Stimulated activated CD8-positive, alpha-beta memory T cell treated with anti-CD3 and anti-CD28 coated beads, Interleukin-12 subunit alpha, Interleukin-12 subunit beta, amount 100 ng/mL, for 1 hour (primary cell): ENCODE results near the gene POU6F2.
"Not testable (repeated sequence)": the region's sequence is repeated elsewhere in the genome, so short reads cannot be mapped to it uniquely, and the experiment has no call there.

Experiments
- DNase-seq: peaks from one replicate; pipeline ENCODE4 v3.0.0-alpha.2; 2020; ENCODE audit warnings: low read depth

POU6F2 gene, protein sequence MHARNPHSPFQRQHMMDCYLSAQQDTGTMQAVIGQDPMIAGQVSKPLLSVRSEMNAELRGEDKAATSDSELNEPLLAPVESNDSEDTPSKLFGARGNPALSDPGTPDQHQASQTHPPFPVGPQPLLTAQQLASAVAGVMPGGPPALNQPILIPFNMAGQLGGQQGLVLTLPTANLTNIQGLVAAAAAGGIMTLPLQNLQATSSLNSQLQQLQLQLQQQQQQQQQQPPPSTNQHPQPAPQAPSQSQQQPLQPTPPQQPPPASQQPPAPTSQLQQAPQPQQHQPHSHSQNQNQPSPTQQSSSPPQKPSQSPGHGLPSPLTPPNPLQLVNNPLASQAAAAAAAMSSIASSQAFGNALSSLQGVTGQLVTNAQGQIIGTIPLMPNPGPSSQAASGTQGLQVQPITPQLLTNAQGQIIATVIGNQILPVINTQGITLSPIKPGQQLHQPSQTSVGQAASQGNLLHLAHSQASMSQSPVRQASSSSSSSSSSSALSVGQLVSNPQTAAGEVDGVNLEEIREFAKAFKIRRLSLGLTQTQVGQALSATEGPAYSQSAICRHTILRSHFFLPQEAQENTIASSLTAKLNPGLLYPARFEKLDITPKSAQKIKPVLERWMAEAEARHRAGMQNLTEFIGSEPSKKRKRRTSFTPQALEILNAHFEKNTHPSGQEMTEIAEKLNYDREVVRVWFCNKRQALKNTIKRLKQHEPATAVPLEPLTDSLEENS

DNA sequence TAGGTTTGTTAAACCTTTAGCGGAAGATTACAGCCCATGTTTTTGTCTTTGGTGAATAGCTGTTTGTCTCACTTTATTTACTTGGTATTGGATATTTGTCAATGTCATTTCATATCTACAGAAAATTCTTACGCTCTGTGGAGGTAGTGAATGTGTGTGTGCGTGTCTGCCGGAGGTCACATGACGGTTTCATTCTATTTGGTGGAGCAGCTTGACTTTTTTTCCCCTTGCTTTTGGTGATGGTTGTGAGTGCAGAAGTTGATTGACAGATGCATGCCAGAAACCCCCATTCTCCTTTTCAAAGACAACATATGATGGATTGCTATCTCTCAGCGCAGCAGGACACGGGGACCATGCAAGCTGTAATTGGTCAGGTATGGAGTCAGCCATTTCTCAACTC, at the start of gene POU6F2:
POU6F2 (plus strand) TSS at position 225 of the 400 bp plus-strand sequence; CDS start at position 270, 45 bp downstream.
- DNase-seq = no peak

DNA sequence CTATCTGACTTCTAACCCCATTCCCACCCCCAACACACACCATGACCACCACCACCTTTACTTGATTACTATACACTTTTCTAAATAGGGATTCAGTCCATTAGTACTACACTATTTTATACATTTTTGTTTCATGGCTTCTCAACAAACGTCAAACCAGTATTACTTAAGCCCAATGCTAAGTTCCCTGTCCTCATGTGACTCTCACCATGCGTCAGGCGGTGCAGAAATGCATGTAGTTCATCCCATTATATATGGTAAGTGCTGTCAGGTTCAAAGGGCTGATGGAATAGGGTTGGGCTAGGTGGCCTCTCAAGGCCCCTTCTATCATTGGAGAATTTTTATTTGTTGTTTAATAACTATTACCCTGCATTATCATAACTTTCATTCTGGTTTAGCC, 49.2 kb upstream of the POU6F2 start:
- no peak for DNase-seq

DNA sequence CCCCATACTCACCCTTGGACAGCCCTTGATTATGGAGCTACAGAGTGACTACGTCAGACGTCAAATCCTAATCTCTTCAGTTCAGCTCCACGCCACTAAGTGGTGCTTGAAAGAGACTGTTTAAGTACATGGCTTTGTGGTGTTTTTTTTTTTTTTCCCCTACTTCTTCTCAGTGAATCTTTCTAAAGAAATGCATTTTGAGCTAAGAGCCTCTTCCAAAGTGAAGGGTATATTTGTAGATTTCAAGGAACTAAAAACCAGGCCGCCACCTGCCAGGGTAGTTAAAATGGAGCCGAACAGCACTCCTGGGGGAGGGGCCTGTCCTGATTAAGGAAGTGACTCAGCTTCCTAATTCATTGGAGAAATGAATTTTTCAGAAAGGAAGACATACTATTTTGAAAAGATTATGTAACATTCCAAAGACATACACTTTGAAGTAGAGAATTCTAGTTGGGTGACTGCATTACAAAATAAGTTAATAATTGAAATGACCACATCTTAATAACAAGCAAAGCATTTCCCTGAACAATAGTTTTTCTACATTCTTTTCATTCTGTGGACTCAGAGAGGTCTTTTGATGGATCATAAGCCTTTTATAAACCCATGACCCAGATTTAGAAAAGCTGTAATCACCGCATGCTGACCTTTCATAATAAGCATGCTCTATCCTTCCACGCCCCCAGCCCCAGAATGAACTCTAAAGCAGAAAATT, 48.1 kb upstream of the POU6F2 start:
- DNase-seq = no peak

DNA sequence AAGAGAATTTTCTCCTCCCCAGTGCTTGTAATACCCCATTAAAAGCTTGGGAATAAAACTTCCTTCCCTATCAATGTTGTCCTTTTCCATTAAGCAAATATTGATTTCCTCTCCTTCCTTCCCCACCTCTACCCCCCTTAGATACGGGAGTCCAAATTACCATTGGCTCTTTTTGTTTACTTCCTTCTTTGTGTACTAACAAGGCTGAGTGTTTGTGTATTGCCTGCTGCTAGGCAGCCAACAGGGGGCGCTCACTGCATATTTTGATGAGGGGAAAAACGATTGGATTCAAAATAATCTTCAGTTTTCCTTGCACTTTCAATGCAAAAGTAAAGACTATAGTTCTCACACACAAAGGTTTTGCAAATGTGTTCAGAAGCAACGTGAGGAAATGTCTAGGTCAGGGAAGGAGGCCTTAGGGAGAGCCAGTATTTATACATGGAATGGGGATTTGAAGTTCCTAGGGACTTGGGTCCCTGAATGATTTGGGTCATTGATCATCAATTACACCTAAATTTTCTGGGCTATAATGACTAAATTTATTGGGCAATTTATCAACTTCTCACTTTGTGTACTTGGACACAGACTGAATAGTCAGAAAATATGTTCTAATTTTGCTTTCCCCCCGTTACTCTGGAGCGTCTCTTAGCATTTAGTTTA, 45.1 kb upstream of the POU6F2 start:
- DNase-seq = peak; percentile 17

DNA sequence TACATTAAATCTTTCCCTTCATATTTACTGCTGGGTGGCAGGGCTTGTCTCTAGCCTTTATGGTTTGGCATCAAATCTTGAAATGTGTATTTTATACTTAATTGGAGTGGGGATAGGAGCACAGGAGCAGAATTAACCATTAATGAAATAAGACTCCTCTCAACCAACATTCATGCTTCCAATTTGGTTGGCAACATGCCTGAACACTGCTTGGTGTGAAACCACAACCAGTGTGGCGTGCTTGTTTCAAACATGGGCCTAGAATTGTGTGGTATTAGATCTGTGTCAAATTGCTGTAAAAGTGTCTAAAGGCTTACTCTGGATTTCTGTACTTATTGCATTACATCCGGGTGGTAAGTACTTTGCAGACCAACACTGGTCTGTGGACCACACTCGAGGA, 43.7 kb upstream of the POU6F2 start:
- no peak for DNase-seq

DNA sequence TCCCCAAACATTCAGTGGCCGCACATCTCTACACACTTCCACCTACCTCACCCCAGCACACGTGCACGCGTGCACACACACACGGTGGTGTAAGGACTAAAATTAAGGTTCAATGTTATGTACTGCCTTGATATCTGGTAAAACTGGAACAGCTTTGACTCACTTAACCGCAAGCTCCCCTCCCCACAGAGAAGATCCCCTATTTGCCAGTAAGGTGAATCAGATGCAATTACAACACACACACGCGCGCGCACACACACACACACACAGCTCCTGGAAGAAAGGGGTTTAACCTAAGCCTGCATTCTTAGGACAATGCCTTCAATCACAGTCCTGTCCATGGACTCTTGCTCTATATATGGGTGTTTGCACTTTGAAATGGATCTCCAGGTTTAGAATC, 43.2 kb upstream of the POU6F2 start:
- DNase-seq = no peak

DNA sequence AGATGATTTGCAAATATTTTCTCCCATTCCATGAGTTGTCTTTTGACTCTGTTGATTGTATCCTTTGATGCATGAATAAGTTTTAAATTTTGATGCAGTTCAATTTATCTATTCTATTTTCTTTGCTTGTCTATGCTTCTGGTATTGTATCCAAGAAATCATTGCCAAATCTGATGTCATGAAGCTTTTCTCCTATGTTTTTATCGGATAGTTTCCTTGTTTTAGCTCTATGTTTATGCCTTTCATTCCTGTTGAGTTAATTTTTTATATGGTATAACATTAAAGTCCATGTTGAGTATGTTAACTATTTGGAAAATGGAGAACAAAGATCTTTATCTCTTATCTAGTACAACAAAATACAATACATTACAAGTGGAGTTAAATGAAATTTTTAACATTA, 41.1 kb upstream of the POU6F2 start:
- DNase-seq = no peak

DNA sequence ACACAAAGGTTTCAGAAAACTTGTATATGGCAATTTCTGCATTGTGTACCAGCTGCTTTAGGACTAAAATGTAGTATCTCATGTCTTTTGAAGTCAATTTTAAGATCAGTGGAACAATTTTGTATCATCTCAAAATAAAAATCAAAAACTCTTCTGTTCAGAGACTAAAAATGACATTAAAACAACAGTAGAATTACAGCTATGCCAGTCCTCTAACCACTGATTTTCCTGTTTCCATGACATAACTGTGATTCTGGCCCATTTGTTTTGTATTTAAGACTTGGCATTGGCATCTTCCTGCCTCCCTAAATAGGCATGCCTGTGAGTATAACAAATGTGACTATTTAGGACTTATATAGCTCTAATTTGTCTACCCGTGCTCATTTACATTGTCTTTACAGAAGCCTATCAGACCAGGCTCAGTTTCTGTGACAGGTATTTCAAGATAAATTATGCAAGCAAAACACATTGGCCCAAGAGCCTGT, 39.7 kb upstream of the POU6F2 start:
- DNase-seq = no peak

DNA sequence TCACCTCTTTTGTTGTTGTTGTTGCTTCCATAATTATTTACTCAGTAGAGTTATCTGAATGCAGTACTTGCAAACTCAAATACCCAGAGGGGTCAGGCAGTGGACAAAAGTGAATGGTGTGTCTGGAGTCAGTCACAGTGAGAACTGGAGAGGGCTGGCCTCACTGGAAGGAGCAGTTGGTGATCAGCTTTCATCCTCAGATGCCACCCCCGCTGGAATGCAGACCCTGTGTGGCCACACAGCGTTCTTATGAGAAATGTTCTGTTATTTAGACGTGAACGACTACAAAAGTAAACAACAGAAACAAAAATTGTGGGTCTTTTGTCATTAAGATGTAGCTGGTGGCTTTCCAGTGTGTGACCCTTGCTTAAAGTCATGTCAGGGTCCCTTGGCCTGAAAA, 39.1 kb upstream of the POU6F2 start:
- DNase-seq = no peak

DNA sequence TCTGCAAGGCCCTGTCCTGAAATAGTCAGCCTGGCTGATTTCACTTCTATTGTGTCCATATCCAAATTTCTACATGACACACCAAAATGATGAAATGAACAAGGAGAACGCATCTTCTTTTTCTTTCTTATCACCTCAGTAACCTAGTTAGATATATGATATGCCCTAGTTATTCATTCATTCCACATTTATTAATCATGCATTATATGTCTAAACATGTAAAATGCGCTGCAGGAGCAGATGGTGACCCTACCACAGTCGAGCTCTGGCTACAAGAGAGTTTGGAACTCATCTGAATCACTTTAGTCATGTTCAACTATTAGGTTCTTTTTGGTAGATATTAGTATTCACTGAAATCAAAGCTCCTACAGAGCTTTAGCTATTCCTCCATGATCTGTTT, 36.9 kb upstream of the POU6F2 start:
- DNase-seq = no peak

DNA sequence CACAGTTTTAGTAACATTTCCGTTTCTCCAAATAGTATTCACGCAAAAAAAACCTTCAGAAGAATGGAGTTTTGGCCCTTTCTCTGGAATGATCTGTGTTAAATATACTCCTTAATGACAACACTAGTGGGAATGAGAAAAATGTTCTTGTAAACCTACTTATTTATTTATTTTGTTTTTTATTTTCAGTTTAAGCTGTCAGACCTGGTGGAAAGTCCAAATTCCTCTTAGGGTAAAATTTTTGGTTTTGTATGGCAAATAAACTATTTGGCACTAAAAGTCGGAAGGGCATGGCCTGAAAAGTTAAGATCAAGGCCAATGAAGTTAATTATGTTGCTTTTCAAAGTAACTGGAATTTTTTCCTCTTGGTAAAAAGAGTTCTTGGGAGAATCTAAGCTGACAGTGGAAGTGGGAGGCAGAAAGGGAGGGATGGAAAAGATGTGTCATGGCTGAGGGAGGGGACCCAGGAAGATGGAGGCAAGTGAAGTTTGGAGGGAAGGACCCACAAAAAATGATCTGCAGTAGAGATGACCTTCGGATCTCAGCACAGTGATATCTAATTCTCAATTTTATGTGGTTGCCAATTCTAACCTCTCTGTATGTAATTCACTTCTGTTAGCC, 35.2 kb upstream of the POU6F2 start:
- DNase-seq = no peak

DNA sequence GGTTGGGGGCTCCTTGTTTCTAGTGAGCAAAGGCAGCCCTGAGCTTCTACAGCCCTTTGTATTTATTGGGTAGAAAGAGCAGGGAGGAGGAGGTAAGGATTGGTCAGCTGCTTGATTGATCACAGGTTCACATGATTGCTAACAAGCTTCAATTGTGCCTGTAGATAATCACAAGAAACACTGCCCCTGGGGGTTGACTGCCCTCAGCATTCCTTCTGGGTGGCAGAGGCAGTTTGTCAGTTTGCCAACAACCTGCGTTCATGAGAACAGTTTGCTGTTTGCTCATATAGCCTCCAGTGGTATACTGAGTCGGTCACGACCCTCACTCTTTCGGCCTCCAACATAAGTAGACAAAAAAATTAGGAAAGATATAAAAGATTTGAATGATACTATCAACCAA, 30.2 kb upstream of the POU6F2 start:
- not testable (repeated sequence) for DNase-seq

DNA sequence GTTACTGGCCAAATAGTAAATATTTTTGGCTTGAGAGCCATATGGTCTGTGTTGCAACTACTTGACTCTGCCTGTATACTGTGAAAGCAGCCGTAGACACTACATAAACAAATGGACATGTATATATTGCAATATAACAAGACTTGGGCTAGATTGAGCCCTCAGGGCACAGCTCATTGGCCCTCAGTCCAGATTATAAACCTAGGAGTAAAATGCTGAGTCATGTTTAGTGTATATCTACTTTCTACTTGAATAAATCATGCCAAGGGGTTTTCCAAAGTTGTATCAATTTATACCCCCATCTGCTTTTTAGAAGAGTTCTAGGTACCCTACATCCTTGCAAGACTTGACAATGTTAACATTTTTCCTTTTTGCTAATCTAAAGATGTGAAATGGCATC, 27.4 kb upstream of the POU6F2 start:
- DNase-seq = no peak

DNA sequence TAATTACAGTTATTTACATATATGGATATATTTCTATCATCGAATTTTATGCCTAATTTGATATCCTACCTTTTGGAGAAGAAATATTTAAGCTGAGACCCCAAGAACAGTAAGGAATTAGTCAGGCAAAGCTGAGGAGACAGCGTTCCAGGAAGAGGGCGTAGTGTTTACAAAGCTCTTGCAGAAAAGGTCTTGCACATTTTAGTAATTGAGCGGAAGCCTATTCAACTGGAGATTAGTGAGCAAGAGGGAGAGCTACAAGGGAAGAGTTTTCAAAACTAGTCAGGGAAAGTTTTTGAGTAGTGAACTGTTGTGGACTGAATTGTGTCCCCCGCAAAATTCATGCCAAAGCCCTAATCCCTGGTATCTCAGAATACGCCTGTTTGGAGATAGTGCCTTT, 26.5 kb upstream of the POU6F2 start:
- DNase-seq = no peak

DNA sequence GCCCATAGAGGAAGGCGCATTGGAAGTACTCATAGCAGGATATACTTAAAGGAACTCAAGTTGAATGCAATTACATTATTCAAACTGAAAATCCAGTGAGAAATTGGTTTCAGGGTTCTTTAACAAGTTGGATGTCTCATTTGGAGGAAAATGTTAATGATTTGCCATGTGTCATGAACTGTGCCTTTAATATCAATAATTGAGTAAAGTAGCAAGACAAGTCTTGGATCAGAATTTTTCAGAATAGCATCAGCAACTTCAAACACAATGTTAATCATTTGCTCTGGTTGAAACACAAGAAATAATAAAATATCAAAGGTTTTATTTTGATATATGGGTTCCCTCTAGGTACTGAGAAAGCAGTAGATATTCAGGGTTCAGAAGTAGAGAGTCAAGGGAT, 24.5 kb upstream of the POU6F2 start:
- DNase-seq = no peak

DNA sequence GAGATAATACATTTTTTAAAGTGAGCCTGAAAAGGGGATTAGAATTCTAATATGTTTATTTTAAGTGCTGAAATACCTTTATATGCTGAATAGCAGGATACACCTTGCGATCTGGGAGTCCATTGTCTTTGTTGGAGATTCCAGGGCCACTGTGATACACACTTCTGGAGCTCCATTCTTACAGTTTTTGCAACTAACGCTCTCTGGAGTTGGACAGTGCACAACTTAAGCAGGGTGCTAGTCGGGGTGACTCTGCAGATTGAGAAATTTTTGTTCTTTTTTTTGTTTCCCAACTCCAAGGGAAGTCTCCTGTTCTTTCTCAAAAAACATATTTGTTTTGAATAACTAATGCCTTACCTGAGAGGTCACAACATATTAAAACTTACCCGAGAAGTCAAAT, 23.7 kb upstream of the POU6F2 start:
- no peak for DNase-seq

DNA sequence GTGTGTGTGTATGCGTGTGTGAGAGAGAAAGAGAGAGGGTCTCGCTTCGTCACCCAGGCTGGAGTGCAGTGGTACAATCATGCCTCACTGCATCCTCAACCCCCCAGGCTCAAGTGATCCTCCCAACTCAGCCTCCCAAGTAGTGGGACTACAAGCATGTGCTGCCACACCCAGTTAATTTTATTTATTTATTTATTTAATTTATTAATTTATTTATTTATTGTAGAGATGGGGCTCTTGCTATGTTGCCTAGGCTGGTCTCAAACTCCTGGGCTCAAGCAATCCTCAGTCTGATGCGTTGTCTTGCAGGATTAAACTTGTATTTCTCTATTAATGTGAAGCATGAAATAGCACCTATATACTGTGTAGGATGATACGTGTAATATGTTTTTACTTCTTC, 21.8 kb upstream of the POU6F2 start:
- DNase-seq = no peak

DNA sequence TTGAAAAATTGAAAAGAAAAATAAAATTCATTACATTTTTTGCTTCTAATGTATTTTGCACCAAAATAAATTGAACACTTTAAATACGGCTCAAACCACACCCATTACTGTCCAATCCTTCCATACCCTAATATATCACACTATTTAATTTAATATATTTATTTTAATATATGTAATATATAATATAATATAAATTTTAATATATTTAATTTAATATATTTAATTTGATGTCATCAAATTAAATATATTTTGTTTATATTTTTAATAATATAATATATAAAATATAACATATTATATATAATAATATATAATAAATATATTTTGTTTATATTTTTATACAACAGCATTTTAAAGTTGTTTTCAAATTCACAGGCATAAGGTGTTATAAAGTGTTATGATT, 15.7 kb upstream of the POU6F2 start:
- no peak for DNase-seq

DNA sequence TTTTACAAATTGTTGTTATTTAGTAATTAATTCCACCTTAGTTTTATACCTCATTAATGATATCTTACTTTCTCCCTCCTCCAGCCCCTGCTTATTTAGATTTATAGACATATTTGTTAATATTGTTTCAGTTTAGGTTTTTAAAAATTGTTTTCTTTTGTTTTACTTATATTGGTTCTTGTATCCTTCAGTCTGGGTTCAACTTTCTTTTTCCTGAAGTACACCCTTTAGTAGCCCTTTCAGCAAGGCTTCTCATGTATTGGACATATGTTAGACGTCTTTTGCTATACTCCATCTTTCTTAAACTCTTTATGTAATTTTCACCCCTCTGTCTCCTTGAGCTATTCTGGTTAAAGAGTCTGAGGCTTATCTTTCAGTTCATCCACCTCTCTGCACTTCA, 12.8 kb upstream of the POU6F2 start:
- no peak for DNase-seq

DNA sequence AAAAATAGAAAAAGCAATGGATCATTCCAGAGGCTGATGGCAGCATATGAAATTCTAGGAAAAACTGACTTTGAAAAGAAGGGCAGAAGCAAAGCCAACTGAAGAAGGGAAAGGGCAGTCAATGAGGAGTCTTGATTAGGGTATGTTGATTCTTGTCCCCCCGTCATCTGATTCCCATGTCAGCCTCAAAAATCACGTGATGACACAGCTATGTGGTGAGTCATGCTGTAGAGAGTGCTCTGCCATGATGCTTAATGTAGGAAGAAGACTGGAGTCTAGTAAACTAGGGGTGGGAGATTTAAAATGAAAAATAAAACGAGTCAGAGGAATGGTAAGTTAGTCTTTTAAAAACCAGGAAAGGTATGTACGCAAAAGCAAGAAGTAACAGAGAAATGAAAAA, 3.9 kb upstream of the POU6F2 start:
- no peak for DNase-seq

DNA sequence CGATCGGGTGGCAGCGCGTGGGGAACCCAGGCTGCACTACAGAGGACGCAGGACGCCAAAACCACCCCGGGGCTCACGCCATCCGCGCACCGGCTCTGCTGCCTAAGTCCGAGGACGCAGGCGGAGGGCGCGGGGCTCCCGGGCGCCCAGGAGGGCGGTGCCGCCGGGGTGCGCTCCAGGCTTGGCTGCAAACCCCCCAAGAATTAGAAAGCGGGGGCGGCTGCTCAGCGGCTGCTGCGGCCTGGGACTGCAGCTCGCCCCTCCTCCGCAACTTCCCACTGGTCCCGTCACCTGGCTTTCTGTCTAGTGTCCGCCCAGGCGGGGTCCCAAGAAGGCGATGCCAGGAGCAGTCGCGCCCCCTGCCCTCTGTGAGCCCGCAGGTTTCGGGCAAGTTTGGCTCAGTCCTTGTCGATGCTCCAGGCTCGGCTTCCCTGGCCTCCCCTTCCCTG, 1.7 kb upstream of the POU6F2 start:
- DNase-seq = no peak

DNA sequence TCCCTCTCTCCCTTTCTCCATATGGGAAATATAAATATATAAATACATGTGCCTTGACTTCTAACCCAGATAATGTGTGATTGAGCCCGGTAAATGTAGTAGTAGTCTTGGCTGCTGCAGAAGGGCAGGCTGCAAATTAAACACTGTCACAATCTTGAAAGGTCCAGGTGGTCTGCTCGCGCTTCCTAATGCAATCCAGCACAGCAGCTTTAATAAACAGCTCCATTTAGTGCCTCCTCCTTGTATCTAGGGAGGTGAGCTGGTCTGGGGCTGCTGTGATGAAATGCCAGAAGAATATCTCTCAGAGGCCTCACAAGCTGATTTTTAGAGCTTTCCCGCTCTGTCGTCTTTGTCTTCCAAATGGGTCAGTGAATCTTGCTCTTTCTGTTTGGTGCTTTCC, 782 bp downstream of the POU6F2 start:
- no peak for DNase-seq
